Measurements from ENCODE around the gene PLCB1. TPM values are rescaled to one million over a fixed set of nuclear protein-coding genes. Genes with fewer than 3 reads are reported as not detected.

PLCB1 gene
- total and polyA plus RNA-seq, 2 experiments from 2014 or later, result 14.9 to 20.7 TPM

GRCh38 chr20:8339349-8339748 lies 207.3 kb downstream of the PLCB1 start (continued):
- no peak for TF ChIP-seq ZNF462 (CRISPR knock-in tag; IDR thresholded peaks at IDR 0.05)
- TF ChIP-seq, protein P1, sequence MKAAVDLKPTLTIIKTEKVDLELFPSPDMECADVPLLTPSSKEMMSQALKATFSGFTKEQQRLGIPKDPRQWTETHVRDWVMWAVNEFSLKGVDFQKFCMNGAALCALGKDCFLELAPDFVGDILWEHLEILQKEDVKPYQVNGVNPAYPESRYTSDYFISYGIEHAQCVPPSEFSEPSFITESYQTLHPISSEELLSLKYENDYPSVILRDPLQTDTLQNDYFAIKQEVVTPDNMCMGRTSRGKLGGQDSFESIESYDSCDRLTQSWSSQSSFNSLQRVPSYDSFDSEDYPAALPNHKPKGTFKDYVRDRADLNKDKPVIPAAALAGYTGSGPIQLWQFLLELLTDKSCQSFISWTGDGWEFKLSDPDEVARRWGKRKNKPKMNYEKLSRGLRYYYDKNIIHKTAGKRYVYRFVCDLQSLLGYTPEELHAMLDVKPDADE (IDR thresholded peaks at IDR 0.05), result no peak

DNA sequence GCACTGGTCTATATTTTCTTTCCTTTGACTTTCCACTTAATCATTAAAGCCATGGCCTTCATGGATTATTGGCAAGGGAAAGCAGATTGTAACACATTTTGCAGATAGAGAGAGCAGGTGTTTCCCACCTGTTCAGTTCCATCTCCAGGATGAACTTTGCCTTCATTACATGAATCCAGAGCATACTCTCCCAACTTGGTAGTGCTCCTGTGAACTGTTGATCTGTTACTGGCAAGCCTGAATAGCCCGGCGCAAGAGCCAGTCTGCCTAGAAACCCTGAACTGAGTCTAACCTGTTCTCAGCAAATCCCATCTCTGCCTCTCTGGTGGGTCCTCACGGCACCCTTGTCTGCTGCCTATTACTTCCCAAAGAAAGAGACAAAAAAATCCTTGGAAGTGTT lies 210.3 kb downstream of the PLCB1 start:
- no peaks in the 10 kb centered on the region for H4K20me1 ChIP-seq (replicated peaks; ENCODE audit: insufficient read depth)
- H3K4me3 ChIP-seq, result no peak overlapping the region
- Mint-ChIP-seq H3K4me3 (no peak overlapping the region), H3K36me3 (ENCODE audit: low read depth) (no peaks in the 10 kb centered on the region; the same call in 2 of the 3 replicates), H3K27ac (no peak overlapping the region), H3K27me3 (ENCODE audit: insufficient read depth, low read depth, poor library complexity) (no peaks in the 10 kb centered on the region), H3K4me1 (no peaks in the 10 kb centered on the region; the same call in 1 of the 3 replicates), H3K9me3 (no peaks in the 10 kb centered on the region; the same call in 2 of the 3 replicates)
- H2AFZ ChIP-seq, result no peak overlapping the region
- peaks cover 4% of the 10 kb centered on the region; the same call in 1 of the 2 replicates for H3K4me1 ChIP-seq (ENCODE audit: insufficient read depth)
- ATAC-seq, result no peak
- H3K27me3 ChIP-seq (ENCODE audit: insufficient read depth), result no peaks in the 10 kb centered on the region
- DNase-seq (ENCODE audit: low spot score), result no peak
- H3K4me2 ChIP-seq, result no peak overlapping the region
- no peaks in the 10 kb centered on the region for H3K79me2 ChIP-seq (replicated peaks; ENCODE audit: insufficient read depth)
- H3K36me3 ChIP-seq (ENCODE audit: insufficient read depth), result no peaks in the 10 kb centered on the region
- no peaks in the 10 kb centered on the region for H3F3A ChIP-seq (replicated peaks; ENCODE audit: low read depth)
- H3K27ac ChIP-seq (ENCODE audit: low read depth), result no peak overlapping the region
- H3K9me2 ChIP-seq (ENCODE audit: insufficient read depth), result no peaks in the 10 kb centered on the region; the same call in 1 of the 2 replicates
- TF ChIP-seq ZNF462 (CRISPR knock-in tag; IDR thresholded peaks at IDR 0.05), result no peak
- TF ChIP-seq ZNF114 (CRISPR knock-in tag; IDR thresholded peaks at IDR 0.05), result no peak
- TF ChIP-seq JUNB (IDR thresholded peaks at IDR 0.05; ENCODE audit: unreplicated experiment), result no peak
- TF ChIP-seq ZNF331 (CRISPR knock-in tag; IDR thresholded peaks at IDR 0.05; ENCODE audit: low read depth), result no peak
- no peak for TF ChIP-seq EZH2 (IDR thresholded peaks at IDR 0.05; ENCODE audit: low read depth, unreplicated experiment)
- no peak for TF ChIP-seq STAT1 (IDR thresholded peaks at IDR 0.05; ENCODE audit: unreplicated experiment)
